GM18511 (cell line): ENCODE measurements around the gene USP21.
"Not testable (repeated sequence)": the region's sequence is repeated elsewhere in the genome, so short reads cannot be mapped to it uniquely, and the experiment has no call there.

ENCODE experiments used
- ATAC-seq: cut with Tn5 transposase; IDR thresholded peaks from one replicate; pipeline ENCODE4 v1.9.1; 2021; ENCODE audit warnings: mild to moderate bottlenecking, moderate library complexity; ENCODE audit not compliant: unreplicated experiment

Gene USP21

GRCh38 chr1:161159087-161159912 is at the start of gene USP21:
TSS of gene USP21 (plus strand) at chr1:161159500. CDS start at chr1:161160641, 1,141 bp downstream.
- peak; percentile 92 for ATAC-seq

- no peak for ATAC-seq
Measured at GRCh38 chr1:161111117-161111516, 48.2 kb upstream of the USP21 start.

GRCh38 chr1:161111527-161111926 is 47.8 kb upstream of the USP21 start:
- ATAC-seq, result no peak

GRCh38 chr1:161113915-161114314 is 45.4 kb upstream of the USP21 start:
- no peak for ATAC-seq

- no peak for ATAC-seq
Measured at GRCh38 chr1:161114556-161114955, 44.7 kb upstream of the USP21 start.

GRCh38 chr1:161115132-161115711 is 44.1 kb upstream of the USP21 start:
- no peak for ATAC-seq

- ATAC-seq, result not testable (repeated sequence)
Measured at GRCh38 chr1:161115961-161116360, 43.3 kb upstream of the USP21 start.

GRCh38 chr1:161117759-161118581 is 41.3 kb upstream of the USP21 start, which contains the start of the genes NIT1 and PFDN2:
TSS of gene NIT1 (plus strand) at chr1:161118105. CDS start at chr1:161118177, 72 bp downstream.
TSS of gene PFDN2 (minus strand) at chr1:161118037. CDS start at chr1:161118026, 11 bp downstream.
- peak; percentile 90 for ATAC-seq

GRCh38 chr1:161119092-161119903 is 40.0 kb upstream of the USP21 start:
- no peak for ATAC-seq

GRCh38 chr1:161121042-161121650 is 38.2 kb upstream of the USP21 start:
- no peak for ATAC-seq

GRCh38 chr1:161121834-161122233 is 37.5 kb upstream of the USP21 start:
- ATAC-seq, result no peak

- no peak for ATAC-seq
Measured at GRCh38 chr1:161122967-161123366, 36.3 kb upstream of the USP21 start.

- ATAC-seq, result no peak
Measured at GRCh38 chr1:161127649-161128048, 31.7 kb upstream of the USP21 start.

GRCh38 chr1:161128591-161129420 is 30.5 kb upstream of the USP21 start:
- ATAC-seq, result no peak

GRCh38 chr1:161130266-161130665 is 29.0 kb upstream of the USP21 start:
- no peak for ATAC-seq

GRCh38 chr1:161131523-161132409 is 27.5 kb upstream of the USP21 start:
- no peak for ATAC-seq

GRCh38 chr1:161132410-161133219 is 26.7 kb upstream of the USP21 start, which contains the start of gene DEDD:
TSS of gene DEDD (minus strand) at chr1:161132667. CDS start at chr1:161124462, 8,205 bp downstream.
- peak; percentile 97 for ATAC-seq
